NCI-H510A (cell line): ENCODE data around the gene TRPM2.
"Not testable (repeated sequence)": the region's sequence is repeated elsewhere in the genome, so short reads cannot be mapped to it uniquely, and the experiment has no call there.

Source experiments
- DNase-seq: peaks from one replicate; lab custom pipeline; 2025; lab: John Stamatoyannopoulos, UW

Gene TRPM2

DNA sequence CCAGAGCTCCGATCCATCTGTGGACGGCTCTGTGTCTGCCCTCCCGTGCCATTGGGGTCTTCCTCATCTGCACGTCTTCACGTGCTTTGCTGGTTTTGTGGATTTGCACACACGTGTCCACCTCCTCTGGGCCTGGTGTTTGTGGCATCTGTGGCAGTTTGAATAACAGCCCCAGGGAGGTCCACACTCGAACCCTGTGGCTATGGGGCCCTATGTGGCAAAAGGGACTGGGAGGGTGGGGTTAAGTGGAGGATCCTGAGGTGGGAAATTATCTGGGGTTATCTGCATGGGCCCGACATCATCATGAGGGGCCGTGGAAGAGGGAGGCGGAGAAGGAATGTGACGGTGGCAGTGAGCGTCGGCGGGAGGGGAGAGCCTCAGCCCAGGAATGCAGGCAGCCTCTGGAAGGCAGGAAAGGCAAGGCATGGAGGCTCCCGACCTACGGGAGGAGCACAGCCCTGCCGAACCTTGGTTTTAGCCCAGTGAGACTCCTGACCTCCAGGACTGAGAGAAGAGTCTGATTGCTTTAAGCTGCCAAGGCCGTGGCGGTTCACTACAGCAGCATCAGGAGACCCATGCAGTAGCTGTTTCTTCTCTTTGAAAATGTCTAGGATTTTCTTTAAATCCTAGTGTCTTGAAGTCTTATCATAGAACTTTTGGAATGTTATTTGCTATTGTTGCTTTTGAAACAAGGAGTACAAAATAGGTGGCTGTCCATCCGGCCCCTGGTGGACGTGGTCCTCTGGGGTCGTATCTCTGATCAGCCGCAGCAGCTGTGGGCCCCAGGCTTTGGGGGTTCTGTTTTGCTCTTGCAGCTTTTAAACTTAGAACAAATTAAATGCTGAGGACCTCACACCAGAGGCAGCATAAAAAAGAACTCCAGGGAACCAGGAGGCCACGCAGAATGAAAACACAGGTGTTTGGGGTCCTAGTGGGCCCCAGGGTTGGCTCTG lies 61.9 kb downstream of the TRPM2 start:
- DNase-seq, result no peak

DNA sequence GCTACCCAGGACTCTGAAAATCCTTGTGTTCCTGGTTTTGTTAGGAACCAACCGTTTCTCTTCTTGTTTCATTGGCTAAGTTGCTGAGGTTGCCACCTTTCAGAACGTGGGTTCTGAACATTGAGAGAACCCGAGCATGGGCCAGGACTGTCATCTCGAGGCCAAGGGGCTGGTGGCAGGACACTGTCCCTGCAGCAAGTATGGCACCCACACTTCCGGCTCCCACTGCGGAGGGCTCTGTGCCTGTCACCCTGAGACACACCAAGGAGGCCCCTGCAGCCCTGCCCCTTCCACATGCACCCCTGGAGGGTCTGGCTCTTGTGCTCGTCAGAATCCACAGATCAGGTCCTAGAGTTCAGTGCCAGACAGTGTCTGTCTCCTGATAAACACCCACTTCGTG lies 62.8 kb downstream of the TRPM2 start:
- DNase-seq, result no peak

DNA sequence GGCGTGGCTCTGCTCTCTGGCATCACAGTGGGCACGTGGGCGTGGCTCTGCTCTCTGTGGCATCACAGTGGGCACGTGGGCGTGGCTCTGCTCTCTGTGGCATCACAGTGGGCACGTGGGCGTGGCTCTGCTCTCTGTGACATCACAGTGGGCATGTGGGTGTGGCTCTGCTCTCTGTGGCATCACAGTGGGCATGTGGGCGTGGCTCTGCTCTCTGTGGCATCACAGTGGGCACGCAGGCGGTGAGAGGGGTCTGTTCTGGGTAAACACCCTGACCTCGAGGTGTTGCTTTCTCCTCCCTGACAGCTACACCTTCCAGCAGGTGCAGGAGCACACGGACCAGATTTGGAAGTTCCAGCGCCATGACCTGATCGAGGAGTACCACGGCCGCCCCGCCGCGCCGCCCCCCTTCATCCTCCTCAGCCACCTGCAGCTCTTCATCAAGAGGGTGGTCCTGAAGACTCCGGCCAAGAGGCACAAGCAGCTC lies 64.2 kb downstream of the TRPM2 start:
- not testable (repeated sequence) for DNase-seq

DNA sequence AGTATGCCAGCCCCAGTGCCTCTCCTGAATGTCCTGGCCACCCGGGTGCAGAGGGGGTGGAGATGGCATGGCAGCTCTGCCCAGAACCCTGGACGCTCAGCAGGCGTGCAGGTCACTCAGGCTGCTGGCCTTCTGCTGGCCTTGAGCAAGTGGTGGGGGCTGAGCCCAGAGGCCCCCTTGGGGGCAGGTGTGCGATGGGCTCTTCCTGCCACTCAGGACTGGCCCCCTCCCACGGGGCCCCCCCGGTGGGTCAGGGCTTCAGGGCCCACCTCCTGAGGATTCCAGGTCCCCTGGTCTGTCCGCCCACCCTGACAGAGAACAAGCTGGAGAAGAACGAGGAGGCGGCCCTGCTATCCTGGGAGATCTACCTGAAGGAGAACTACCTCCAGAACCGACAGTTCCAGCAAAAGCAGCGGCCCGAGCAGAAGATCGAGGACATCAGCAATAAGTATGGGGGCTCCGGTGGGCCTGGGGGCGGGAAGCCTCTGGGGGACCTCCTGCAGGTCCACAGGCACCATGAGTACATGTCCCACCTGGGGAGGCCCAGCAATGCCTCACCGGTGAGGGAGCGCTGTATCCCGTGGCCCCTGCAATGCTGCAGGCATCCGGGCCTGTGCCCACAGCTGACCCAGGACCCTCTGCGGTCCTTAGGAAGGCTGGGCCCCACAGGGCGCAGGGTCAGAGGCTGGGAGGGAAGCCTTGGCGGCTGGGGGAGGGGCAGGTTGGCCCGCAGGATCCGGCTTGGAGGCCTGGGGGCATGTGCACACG lies 64.9 kb downstream of the TRPM2 start:
- DNase-seq, result no peak

DNA sequence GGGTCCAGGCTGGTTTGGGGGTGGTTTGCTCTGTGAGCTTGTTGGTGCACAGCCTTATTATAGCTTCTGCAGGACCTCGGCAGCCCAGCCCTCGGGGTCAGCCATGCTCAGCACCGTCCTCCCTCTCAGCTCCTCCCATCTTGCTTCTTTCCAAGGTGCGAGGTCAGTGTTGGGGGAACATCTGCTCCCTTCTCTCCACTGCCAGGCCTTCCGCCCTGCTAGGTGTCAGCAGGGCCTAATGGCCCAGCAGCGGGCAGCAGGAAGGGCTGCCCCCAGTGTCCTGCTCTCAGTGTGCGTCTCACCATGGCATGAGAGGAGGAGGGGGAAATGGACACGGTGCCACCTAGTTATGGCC lies 65.4 kb downstream of the TRPM2 start:
- DNase-seq, result no peak

DNA sequence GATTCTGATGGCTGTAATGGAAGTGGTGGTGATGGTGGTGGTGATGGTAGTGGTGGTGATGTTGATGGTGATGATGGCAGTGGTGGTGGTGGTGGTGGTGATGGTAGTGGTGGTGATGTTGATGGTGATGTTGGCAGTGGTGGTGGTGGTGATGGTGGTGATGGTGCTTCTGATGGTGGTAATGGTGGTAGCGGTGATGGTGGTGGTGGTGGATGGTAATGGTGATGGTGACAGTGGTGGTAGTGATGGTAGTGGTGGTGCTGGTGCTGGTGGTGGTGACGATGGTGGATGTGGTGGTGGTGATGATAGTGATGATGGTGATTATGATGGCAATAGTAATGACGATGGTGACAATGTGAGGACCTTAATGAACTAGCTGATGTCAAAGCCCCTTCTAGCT lies 66.3 kb downstream of the TRPM2 start:
- no peak for DNase-seq

DNA sequence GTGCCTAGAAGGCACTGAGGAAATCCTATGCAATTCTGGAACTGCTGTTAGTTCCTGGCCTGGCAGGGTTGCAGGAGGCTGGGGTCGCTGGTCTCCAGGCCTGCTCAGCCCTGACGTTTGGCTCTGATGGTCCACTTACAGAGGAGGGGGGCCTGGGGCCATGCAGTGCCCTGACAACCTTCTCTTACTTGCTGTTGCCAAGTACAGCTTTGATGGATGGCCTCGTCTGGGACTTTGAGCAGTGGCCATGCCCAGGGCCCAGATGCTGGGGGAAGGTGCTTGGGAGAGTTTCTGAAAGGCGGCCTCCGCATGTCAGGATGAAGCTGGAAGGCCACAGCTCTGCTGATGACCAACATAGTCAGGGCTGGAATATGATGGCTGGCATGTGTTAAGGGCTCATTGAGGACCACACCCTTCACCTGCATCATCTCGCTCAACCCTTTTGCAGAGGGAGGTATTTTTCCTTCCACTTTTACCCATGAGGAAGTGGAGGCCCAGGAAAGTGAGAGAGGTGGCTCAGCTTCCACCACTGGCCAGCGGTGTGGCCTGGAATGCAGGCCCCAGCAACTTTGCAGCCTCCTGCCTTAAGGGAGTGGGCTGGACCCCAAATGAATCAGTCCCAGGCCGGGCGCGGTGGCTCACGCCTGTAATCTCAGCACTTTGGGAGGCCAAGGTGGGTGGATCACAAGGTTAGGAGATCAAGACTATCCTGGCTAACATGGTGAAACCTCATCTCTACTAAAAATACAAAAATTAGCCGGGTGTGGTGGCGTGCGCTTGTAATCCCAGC lies 67.2 kb downstream of the TRPM2 start:
- no peak for DNase-seq

DNA sequence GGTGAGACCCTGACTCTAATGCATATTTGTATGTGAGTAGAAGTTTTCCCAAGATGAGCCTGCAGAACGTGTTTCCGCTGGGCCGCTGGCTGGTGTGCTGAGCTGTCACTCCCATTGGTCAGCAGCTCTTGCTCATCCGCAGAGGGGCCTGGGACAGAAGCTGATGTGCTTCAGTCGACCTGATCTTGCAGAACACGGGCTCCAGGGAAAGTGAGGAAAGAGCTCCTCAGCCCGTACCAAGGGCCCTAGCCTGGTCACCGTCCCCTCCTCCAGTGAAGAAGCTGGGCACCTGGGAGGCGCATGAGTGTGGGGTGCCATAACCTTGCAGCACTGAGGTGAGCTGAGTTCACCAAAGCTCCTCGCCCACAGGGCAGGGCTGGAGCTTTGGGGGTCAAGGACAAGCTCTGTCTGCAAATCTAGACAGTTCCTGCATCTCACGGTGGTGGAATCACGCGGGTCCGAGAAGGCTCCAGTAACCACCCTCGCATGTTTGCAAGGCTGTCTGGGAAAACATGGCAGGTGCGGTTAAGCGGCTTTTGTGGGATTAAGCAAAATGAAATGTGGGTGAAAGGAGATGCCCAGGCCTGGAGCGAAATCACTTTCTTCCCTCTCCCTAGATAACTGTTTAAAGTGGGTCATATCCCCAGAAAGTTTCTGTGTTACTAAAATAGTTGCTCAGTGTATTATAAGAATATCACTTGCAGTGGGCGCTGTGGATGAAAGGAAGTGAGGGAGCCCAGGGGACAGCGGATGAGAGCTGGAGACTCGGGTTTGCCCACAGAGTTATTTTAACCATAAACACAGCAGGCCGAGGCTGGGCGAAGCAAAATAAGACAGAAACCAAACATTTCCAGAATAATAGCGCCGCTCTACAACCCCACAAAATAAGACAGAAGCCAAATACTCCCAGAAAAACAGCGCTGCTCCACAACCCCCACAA lies 68.8 kb downstream of the TRPM2 start:
- DNase-seq, result no peak

DNA sequence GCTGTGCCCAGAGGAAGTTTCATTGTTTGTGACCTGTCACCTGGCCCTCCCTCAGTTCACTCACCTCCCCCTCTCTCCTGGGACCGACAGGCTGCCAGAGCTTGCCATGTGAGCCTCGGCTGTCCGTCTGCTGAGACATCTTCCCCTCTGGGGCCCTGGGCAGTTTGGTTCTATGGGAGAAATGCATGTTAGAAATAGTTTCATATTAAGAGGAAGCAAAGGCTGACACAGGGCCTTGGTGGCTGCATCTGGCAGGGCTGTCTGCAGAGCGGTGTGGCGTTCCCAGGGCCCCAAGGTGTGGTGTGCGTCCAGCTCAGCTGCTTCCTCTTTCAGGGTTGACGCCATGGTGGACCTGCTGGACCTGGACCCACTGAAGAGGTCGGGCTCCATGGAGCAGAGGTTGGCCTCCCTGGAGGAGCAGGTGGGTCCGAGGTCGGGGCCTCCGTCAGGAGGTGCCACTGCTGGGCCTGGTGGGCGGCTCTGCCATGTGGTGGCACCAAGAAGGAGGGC lies 69.9 kb downstream of the TRPM2 start:
- DNase-seq, result no peak

DNA sequence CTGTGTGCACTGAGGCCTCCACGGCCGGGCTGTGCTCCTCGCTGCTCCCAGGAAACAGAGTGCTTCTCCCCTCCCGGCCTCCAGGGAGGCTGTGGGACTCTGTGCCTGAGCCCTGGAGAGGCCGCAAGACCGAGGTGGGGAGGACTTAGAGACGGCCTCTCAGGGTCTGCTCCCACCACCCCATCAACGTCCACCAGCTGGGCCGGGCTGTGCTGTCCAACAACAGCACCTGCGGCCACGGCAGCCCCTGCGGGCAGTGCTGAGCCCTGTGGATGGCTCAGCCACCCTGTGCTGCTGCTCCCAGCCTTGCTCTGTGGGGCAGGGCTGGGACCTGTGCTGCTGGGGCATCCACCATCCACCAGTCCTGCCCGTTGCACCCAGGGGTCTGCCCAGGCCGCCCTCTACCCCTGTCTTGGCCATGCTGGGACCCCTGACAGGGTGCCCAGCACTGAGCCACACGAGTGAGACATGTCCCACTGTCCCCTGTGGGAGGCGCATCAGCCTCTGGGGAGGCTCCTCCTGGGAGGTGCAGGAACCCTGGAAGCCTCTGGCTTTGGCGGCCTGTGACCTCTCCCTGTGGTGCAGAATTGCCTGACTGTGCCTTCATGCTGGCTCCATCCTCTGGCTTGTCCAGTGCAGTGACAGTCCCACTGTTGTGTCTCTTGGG lies 70.7 kb downstream of the TRPM2 start:
- no peak for DNase-seq

DNA sequence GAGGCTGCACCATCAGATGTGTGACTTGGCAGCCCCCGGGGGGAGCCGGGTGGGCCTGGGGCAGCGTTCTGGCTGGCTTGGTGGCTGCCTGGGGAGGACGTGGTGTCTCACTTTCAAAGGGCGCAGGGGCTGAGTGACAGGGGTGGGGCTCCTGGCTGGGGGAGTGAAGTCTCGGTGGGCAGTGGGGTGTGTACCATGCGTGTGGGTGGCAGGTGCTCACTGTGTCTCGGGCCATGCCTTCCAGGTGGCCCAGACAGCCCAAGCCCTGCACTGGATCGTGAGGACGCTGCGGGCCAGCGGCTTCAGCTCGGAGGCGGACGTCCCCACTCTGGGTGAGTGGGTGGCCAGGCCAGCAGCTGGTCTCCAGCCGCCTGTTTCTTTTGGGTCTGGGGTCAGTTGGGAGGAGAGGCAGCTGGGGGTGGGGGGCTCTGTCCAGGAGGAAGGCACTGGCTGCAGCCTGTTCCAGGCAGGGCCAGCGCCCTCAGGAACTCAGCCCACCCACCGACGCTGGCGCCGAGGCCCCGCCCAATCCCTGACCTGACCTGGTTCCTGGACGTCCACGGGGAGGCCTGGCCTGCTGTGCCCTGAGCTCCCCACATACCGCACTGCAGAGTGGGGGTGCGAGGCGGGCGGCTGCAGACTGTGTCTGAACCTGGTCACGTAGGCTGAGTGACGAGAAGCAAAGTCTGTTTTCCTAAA lies 71.3 kb downstream of the TRPM2 start:
- no peak for DNase-seq

DNA sequence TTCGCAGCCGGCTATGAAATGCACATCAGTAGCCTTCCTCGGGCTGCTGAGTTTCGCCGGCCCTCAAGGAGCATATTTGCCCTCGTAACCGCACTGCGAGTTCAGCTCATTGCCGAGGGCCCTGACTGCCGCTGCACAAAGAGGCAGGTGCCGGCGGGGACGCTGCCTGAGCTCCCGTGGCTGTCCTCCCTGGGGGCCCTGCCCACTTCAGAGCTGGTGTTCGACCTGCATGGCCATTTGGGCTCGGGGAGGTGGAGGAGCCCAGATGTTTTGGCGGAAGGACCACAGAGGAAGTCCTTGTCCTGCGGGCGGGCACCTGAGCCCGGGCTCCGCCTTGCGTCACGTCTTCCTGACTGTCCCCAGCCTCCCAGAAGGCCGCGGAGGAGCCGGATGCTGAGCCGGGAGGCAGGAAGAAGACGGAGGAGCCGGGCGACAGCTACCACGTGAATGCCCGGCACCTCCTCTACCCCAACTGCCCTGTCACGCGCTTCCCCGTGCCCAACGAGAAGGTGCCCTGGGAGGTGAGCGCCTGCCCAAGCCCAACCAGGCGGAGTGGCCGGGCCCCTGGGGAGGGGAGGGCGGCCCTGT lies 72.0 kb downstream of the TRPM2 start:
- no peak for DNase-seq

DNA sequence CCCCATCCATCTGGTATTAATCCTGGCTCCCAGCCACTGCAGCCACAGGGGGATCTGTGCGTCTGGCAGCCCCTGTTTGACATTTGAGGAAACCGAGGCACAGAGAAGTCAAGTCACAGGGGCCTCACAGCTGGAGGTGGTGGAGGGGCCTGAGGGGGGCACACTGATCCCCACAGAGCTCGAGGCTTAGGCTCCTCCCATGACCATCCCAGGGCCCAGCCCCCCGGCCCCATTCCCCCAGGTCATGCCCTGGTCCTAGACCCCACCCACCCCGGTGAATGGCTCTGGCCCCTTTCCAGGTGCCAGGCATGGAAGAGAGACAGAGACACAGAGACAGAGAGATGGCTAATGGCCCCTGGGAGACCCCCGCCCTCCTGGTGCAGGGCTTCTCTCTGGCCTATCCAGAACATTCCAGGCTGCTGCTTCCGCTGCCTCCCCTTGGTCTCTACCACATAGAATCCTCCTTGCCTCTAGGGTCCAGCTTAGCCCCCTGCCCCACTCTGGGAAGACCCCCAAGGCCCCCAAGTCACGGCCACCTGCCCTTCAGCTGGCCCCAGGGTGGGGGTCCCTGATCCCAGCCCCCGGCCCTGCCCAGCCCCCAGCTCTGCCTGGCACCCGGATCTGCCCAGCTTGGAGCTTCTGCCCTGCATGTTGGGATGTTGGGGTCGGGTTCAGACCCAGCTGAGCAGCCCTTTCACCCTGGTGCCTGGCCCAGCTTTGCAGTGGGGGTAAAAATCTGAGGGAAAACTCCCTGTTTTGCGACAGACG lies 72.7 kb downstream of the TRPM2 start:
- DNase-seq, result no peak

DNA sequence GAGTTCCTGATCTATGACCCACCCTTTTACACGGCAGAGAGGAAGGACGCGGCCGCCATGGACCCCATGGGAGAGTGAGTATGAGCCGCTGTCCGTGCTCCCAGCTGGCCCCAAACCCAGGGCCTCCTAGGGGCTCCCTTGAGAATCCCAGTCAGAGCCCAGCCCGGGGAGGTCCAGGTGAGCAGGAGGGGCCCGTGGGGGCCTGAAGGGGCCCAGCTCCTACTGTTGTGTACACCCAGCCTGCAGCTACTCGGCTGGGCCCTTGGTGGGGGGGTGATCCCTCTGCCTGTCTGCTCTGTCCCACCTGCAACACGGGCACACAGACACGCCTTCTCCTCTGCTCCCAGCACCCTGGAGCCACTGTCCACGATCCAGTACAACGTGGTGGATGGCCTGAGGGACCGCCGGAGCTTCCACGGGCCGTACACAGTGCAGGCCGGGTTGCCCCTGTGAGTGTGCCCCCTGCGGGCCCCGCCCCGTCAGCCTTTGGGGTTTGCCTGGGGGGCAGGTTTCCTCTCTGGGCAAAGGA lies 73.3 kb downstream of the TRPM2 start:
- no peak for DNase-seq

DNA sequence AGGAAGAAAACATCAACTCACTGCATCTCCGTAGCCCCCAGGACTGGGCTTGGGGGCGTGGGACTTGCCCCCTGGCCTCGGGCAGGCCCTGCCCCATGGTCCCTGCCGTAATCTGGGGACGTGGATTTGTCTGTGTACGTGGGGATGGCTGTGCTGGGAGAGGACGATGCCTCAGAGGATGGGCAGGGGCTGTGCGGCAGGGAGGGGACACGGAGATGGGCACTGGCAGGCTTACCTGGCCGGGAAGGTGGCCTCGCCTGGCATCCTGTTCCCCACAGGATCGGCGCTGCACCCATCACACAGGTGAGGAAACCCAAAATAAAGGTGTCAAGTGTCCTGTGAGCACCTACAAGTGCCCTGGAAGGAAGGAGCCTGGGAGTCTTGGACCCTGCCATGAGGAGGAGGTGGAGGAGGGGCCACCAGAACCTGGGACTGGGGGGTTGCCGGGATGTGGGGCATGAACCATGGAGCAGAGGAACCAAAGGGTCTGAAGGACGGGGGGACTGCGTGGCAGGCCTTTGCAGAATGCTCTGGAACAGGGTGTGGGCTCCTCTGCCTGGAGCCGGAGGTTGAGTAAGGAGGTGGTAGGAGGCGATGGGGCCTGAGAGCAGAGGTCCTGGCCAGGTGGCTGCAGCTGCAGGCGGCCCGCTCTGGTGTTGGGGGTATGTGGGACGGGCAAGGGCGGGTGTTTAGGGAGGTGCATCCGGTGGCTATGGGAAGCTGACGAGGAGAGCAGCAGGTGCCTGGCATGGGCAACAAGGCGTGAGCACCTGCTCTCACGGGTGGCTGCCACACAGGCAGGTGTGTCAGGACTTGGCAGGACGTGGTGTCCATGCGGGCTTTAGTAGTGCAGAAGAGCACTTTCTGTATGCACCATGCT lies 74.1 kb downstream of the TRPM2 start:
- peak; percentile 19 for DNase-seq

DNA sequence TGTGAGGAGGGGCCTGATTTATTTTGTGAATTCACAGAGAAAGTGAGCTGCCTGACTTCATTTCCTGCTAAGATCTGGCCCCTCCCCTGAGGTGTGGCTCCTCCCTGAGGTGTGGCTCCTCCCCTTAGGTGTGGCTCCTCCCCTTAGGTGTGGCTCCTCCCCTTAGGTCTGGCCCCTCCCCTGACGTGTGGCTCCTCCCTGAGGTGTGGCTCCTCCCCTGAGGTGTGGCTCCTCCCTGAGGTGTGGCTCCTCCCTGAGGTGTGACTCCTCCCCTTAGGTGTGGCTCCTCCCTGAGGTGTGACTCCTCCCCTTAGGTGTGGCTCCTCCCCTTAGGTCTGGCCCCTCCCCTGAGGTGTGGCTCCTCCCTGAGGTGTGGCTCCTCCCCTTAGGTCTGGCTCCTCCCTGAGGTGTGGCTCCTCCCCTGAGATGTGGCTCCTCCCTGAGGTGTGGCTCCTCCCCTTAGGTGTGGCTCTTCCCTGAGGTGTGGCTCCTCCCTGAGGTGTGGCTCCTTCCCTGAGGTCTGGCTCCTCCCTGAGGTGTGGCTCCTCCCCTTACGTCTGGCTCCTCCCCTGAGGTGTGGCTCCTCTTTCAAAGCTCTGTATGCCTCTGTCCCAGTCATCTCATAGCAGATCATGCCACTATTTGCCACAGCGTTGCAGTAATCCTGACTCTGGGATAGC lies 75.0 kb downstream of the TRPM2 start:
- no peak for DNase-seq

DNA sequence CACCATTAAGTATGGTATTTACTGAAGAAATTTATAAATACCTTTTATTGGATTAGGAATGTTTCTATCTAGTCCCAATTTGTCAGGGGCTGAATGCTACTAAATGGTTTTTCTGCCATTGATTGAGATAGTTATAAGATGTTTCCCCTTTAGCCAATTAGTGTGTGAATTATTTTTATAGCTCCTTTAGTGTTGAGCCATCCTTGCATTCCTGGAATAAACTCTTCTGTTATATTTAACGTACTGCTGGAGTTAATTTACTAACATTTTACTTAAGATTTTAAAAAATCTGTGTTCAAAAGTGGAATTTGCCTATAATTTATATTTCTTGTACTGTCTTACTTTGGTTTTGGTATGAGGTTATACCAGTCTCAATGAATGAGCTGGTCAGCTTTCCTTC lies 76.5 kb downstream of the TRPM2 start:
- DNase-seq, result no peak
